ENCODE results near the gene MATN1. TPM values are rescaled to one million over a fixed set of nuclear protein-coding genes. Genes with fewer than 3 reads are reported as not detected.

Gene MATN1
- total RNA-seq, 1 donor from 2014 or later = 0.49 TPM

DNA sequence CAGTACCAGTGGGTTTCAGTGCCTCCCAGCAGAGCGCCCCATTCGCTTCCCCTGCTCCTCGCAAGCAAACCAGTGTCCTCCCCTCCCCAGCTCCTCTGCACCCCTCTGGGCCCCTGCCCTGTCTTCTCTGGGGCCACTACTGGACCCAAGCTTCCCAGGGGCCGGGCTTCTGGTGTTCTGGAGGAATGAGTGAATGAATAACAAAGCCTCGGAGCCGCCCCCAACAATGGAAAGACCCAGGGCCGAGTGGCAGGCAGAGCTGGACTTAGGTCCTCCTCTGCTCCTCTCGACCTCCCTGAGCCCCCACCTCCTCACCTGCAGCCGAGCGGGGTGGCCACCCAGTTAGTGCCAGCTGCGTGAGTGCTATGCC is 37.6 kb downstream of the MATN1 start:
- H3K4me3 ChIP-seq = peak overlapping the region in 1 of 2 donors; percentile 11
- no peak for DNase-seq (ENCODE audit: extremely low spot score in 2 of 2)
- H3K27ac ChIP-seq = peak overlapping the region; percentile 97
- H3K36me3 ChIP-seq = no peaks in the 10 kb centered on the region
- TF ChIP-seq POLR2A (IDR thresholded peaks at IDR 0.05) = no peak
- TF ChIP-seq, protein P1, sequence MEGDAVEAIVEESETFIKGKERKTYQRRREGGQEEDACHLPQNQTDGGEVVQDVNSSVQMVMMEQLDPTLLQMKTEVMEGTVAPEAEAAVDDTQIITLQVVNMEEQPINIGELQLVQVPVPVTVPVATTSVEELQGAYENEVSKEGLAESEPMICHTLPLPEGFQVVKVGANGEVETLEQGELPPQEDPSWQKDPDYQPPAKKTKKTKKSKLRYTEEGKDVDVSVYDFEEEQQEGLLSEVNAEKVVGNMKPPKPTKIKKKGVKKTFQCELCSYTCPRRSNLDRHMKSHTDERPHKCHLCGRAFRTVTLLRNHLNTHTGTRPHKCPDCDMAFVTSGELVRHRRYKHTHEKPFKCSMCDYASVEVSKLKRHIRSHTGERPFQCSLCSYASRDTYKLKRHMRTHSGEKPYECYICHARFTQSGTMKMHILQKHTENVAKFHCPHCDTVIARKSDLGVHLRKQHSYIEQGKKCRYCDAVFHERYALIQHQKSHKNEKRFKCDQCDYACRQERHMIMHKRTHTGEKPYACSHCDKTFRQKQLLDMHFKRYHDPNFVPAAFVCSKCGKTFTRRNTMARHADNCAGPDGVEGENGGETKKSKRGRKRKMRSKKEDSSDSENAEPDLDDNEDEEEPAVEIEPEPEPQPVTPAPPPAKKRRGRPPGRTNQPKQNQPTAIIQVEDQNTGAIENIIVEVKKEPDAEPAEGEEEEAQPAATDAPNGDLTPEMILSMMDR (IDR thresholded peaks at IDR 0.05) = no peak
- TF ChIP-seq POLR2AphosphoS5 (IDR thresholded peaks at IDR 0.05; ENCODE audit: insufficient read depth in 1 of 2, low read depth in 1 of 2) = no peak
- H3K9me3 ChIP-seq = no peaks in the 10 kb centered on the region
- H3K27me3 ChIP-seq = no peaks in the 10 kb centered on the region
- intact Hi-C loops (cut with DNase I) = no loop called here
- peaks cover 61% of the 10 kb centered on the region for H3K4me1 ChIP-seq

DNA sequence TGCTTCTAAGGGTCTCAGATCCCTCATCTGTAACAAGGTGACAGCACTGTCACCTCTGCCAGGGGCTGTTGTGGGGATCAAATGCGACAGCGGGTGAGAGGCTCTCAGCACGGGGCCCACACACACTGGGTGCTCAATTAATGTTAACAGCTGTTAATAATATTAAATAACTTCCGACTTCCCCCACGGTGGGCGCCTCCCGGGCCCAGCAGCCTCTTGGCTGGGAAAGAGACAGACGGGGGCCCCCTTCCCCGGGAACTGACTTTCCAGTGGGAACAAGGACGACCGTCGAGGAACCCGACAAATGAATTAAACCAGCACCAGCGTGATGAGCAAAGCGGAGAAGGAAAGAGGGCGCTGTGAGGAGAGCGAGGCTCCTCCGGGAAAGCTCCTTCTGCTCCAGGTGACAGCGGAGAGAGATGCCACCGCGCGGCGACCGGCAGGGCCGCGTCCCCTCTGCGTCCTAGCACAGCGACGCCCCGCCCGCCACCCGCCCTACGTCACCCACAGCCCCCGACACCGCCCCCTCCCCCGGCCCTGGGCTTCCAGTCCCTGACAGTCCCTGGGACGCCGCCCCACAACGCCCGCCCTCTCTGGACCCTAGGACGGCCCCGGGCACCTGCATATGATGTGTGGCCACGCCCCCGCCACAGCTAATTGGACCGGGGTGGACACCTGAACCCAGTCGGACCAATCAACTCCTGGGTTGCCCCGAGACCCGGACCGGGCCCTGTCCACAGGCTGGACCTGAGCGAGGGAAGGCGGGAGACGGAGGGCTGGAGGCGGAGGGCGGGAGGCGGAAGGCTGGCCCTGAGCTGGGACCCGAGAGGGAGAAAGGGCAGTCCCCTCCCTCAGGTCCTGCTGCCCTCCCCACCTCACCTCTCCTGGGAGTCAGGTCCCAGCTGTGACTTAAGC is 38.2 kb downstream of the MATN1 start:
- DNase-seq (ENCODE audit: extremely low spot score in 2 of 2) = no peak
- H3K9me3 ChIP-seq = no peaks in the 10 kb centered on the region
- H3K27me3 ChIP-seq = no peaks in the 10 kb centered on the region
- peaks cover 60% of the 10 kb centered on the region for H3K4me1 ChIP-seq
- TF ChIP-seq POLR2AphosphoS5 (IDR thresholded peaks at IDR 0.05; ENCODE audit: insufficient read depth in 1 of 2, low read depth in 1 of 2) (no peak), POLR2A (IDR thresholded peaks at IDR 0.05) (no peak)
- TF ChIP-seq, protein P1 (IDR thresholded peaks at IDR 0.05) = no peak
- peak overlapping the region; percentile 97 for H3K27ac ChIP-seq
- intact Hi-C loops (cut with DNase I) = no loop called here
- no peaks in the 10 kb centered on the region for H3K36me3 ChIP-seq
- H3K4me3 ChIP-seq = peak overlapping the region in 1 of 2 donors; percentile 11

DNA sequence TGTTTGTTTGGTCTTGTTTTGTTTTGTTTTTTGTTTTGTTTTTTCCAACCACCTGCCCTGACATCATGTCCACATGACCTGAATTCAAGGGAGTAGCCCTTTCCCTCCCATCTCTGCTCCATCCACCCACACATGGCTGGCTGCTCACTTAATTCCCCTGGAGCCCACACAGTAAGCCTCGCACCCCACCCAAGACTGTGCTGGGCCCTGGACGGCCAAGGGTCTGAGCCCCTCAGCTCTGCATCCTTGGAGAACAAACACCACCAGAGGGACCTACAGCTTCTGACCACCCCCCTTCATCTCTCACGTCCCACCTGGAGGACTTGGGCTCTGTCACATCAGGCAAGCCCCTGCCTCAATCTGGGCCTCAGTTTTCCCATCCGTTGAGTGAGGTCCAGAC is 39.1 kb downstream of the MATN1 start:
- Histone ChIP-seq H3K9me3 (no peaks in the 10 kb centered on the region), H3K36me3 (no peaks in the 10 kb centered on the region), H3K27ac (peak overlapping the region; percentile 97), H3K27me3 (no peaks in the 10 kb centered on the region), H3K4me1 (peaks cover 52% of the 10 kb centered on the region), H3K4me3 (no peak overlapping the region)
- no peak for TF ChIP-seq POLR2AphosphoS5 (IDR thresholded peaks at IDR 0.05; ENCODE audit: insufficient read depth in 1 of 2, low read depth in 1 of 2)
- TF ChIP-seq, protein P1 (IDR thresholded peaks at IDR 0.05) = no peak
- no peak for TF ChIP-seq POLR2A (IDR thresholded peaks at IDR 0.05)
- no peak for DNase-seq (ENCODE audit: extremely low spot score in 2 of 2)
- intact Hi-C loops (cut with DNase I) = no loop called here

DNA sequence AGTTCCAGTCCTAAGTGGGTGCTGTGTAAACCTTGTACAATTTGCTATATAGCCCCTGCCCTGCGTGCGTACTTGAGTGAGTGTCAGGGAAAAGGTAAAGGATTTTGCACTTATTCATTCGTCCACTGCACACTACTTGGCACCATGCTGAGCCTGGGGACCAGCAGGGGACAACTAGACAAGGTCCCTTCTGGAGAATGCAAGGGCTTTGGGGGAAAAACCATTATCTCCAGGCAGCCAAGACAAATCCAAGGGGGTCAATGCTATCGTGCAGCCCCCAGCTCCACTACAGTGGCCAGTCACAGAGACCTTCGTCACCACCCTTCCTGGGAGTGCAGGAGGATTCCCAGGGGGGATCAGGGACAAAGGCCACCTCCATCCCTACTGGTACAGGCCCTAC is 39.7 kb downstream of the MATN1 start:
- H3K27me3 ChIP-seq = no peaks in the 10 kb centered on the region
- H3K9me3 ChIP-seq = no peaks in the 10 kb centered on the region
- TF ChIP-seq POLR2A (IDR thresholded peaks at IDR 0.05) (no peak), POLR2AphosphoS5 (IDR thresholded peaks at IDR 0.05; ENCODE audit: insufficient read depth in 1 of 2, low read depth in 1 of 2) (no peak)
- TF ChIP-seq, protein P1 (IDR thresholded peaks at IDR 0.05) = no peak
- intact Hi-C loops (cut with DNase I) = no loop called here
- no peak overlapping the region for H3K4me3 ChIP-seq
- H3K27ac ChIP-seq = peak overlapping the region; percentile 97
- no peaks in the 10 kb centered on the region for H3K36me3 ChIP-seq
- H3K4me1 ChIP-seq = peaks cover 52% of the 10 kb centered on the region
- DNase-seq (ENCODE audit: extremely low spot score in 2 of 2) = no peak
